Hepatocyte (in vitro differentiated cells): ENCODE results near the gene TSEN2. TPM values are rescaled to one million over a fixed set of nuclear protein-coding genes. Genes with fewer than 3 reads are reported as not detected.

Experiments used
- DNase-seq: peaks from one replicate; pipeline ENCODE4 v3.0.0-alpha.2; 2016; ENCODE audit warnings: low spot score
- H2AFZ ChIP-seq: fragments of 200-600 bp; sonication (generic); 2 replicates; pipeline ENCODE4 v1.6.0; 2016; ENCODE audit warnings: antibody characterized with exemption, mild to moderate bottlenecking
- H3K27ac ChIP-seq: fragments of 200-600 bp; sonication (generic); 2 replicates; pipeline ENCODE4 v1.5.1; 2016; ENCODE audit warnings: mild to moderate bottlenecking
- H3K27me3 ChIP-seq: fragments of 200-600 bp; sonication (generic); 2 replicates; pipeline ENCODE4 v1.6.1; 2016
- H3K36me3 ChIP-seq: fragments of 200-600 bp; sonication (generic); replicated peaks from 2 replicates; pipeline ENCODE4 v1.5.1; 2016; ENCODE audit warnings: low read depth; ENCODE audit not compliant: insufficient read depth
- H3K4me1 ChIP-seq: fragments of 200-600 bp; sonication (generic); 2 replicates; pipeline ENCODE4 v1.5.1; 2016; ENCODE audit warnings: mild to moderate bottlenecking, moderate library complexity; ENCODE audit not compliant: insufficient read depth
- H3K4me2 ChIP-seq: fragments of 200-600 bp; sonication (generic); 2 replicates; pipeline ENCODE4 v1.6.0; 2016
- H3K4me3 ChIP-seq: fragments of 200-600 bp; sonication (generic); 2 replicates; pipeline ENCODE4 v1.5.1; 2016; ENCODE audit warnings: mild to moderate bottlenecking
- H3K79me2 ChIP-seq: fragments of 200-600 bp; sonication (generic); 2 replicates; pipeline ENCODE4 v1.6.0; 2017; ENCODE audit warnings: mild to moderate bottlenecking
- H3K9me2 ChIP-seq: fragments of 200-600 bp; sonication (generic); replicated peaks from 2 replicates; pipeline ENCODE4 v1.6.0; 2017; ENCODE audit warnings: mild to moderate bottlenecking; ENCODE audit not compliant: insufficient read depth
- H3K9me3 ChIP-seq: fragments of 200-600 bp; sonication (generic); 2 replicates; pipeline ENCODE4 v1.5.1; 2016; ENCODE audit warnings: low read depth, mild to moderate bottlenecking
- H4K20me1 ChIP-seq: fragments of 200-600 bp; sonication (generic); 2 replicates; pipeline ENCODE4 v1.6.0; 2016; ENCODE audit warnings: mild to moderate bottlenecking; ENCODE audit not compliant: insufficient read depth, poor library complexity, severe bottlenecking
- CTCF ChIP-seq: fragments of 200-600 bp; sonication (generic); IDR thresholded peaks from 2 replicates; pipeline ENCODE4 v1.5.1; 2016; ENCODE audit warnings: antibody characterized with exemption, mild to moderate bottlenecking; ENCODE audit not compliant: poor library complexity
- EZH2 ChIP-seq: fragments of 200-600 bp; sonication (generic); IDR thresholded peaks from 2 replicates; pipeline ENCODE4 v1.6.1; 2016; ENCODE audit warnings: antibody characterized with exemption, mild to moderate bottlenecking, borderline replicate concordance
- EZH2phosphoT487 ChIP-seq: fragments of 200-600 bp; sonication (generic); IDR thresholded peaks from one replicate; pipeline ENCODE4 v1.6.1; 2018; ENCODE audit warnings: antibody characterized with exemption, mild to moderate bottlenecking, low read depth, moderate library complexity; ENCODE audit not compliant: unreplicated experiment, severe bottlenecking
- WGBS: methylation state at CpG from one replicate; pipeline ENCODE4 v1.1.6; 2016; ENCODE audit warnings: low lambda C conversion rate; ENCODE audit errors: missing lambda C conversion rate; 5-methylcytosine and 5-hydroxymethylcytosine counted together
- polyA plus RNA-seq: library from polyadenylated mRNA; unstranded; fragments of >200 nt; fragmentation: Nextera tagmentation; extraction: Ambion mirVana; gene quantifications from 2 replicates; pipeline ENCODE4 v1.2.1, GENCODE V29; 2016
- total RNA-seq: library from RNA; depleted of rRNA; stranded (reverse); fragments of >200 nt; gene quantifications from 2 replicates; pipeline ENCODE4 v1.2.3, GENCODE V29; 2014

TSEN2 gene
- total and polyA plus RNA-seq, 2 experiments from 2014 or later, result 9.6 to 17.8 TPM

GRCh38 chr3:12437861-12438260 is 46.4 kb upstream of the TSEN2 start:
- Histone ChIP-seq H3K79me2 (no peaks in the 10 kb centered on the region), H3K36me3 (no peaks in the 10 kb centered on the region), H2AFZ (no peak overlapping the region), H3K9me3 (no peaks in the 10 kb centered on the region), H3K4me2 (no peak overlapping the region), H3K9me2 (no peaks in the 10 kb centered on the region), H3K27ac (no peak overlapping the region), H4K20me1 (no peaks in the 10 kb centered on the region), H3K4me1 (peaks cover 2% of the 10 kb centered on the region), H3K27me3 (no peaks in the 10 kb centered on the region), H3K4me3 (no peak overlapping the region)
- TF ChIP-seq CTCF, result no peak
- no peak for TF ChIP-seq EZH2phosphoT487
- no peak for TF ChIP-seq EZH2
- DNase-seq, result no peak
- 92% methylated on average over 13 of the region's 13 CpGs for WGBS

GRCh38 chr3:12438318-12438717 is 46.0 kb upstream of the TSEN2 start:
- DNase-seq, result no peak
- H3K9me2 ChIP-seq, result no peaks in the 10 kb centered on the region
- WGBS, result 74% methylated on average over 4 of the region's 4 CpGs

GRCh38 chr3:12439161-12439940 is 44.9 kb upstream of the TSEN2 start:
- Histone ChIP-seq H3K36me3 (no peaks in the 10 kb centered on the region), H3K4me1 (peaks cover 13% of the 10 kb centered on the region), H3K27ac (no peak overlapping the region), H4K20me1 (no peaks in the 10 kb centered on the region), H2AFZ (no peak overlapping the region), H3K27me3 (no peaks in the 10 kb centered on the region), H3K9me2 (no peaks in the 10 kb centered on the region), H3K4me2 (no peak overlapping the region), H3K79me2 (no peaks in the 10 kb centered on the region), H3K9me3 (no peaks in the 10 kb centered on the region), H3K4me3 (no peak overlapping the region)
- TF ChIP-seq EZH2phosphoT487 (no peak), EZH2 (no peak), CTCF (no peak)
- no peak for DNase-seq
- WGBS, result 80% methylated on average over 11 of the region's 11 CpGs

More at GRCh38 chr3:12438318-12438717, 46.0 kb upstream of the TSEN2 start:
- Histone ChIP-seq H3K9me3 (no peaks in the 10 kb centered on the region), H3K4me1 (peaks cover 5% of the 10 kb centered on the region), H3K36me3 (no peaks in the 10 kb centered on the region), H3K79me2 (no peaks in the 10 kb centered on the region), H2AFZ (no peak overlapping the region), H3K4me3 (no peak overlapping the region), H4K20me1 (no peaks in the 10 kb centered on the region), H3K27me3 (no peaks in the 10 kb centered on the region), H3K4me2 (no peak overlapping the region), H3K27ac (no peak overlapping the region)
- TF ChIP-seq CTCF (no peak), EZH2phosphoT487 (no peak), EZH2 (no peak)
